ENCODE results near the gene ERP44.

DNA sequence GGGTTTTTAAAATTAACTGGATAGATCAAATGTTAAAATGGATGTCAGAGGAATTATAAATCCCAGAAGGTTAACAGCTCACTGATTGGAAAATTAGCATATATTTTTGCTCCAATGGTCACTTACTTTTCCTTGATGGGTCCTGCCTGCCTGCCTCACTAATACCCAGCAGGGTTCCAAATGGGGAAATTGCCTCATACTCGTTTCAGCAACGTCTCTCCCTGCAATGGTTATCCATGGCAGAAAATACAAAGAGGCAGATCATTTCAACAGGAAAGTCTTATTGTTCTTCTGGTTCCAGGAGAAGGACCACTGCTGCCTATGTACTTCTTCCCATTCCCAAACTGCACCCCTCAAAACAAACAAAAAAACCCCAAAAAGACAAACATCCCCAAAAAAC lies 71.3 kb downstream of the ERP44 start:
- TF ChIP-seq, protein P1, sequence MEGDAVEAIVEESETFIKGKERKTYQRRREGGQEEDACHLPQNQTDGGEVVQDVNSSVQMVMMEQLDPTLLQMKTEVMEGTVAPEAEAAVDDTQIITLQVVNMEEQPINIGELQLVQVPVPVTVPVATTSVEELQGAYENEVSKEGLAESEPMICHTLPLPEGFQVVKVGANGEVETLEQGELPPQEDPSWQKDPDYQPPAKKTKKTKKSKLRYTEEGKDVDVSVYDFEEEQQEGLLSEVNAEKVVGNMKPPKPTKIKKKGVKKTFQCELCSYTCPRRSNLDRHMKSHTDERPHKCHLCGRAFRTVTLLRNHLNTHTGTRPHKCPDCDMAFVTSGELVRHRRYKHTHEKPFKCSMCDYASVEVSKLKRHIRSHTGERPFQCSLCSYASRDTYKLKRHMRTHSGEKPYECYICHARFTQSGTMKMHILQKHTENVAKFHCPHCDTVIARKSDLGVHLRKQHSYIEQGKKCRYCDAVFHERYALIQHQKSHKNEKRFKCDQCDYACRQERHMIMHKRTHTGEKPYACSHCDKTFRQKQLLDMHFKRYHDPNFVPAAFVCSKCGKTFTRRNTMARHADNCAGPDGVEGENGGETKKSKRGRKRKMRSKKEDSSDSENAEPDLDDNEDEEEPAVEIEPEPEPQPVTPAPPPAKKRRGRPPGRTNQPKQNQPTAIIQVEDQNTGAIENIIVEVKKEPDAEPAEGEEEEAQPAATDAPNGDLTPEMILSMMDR (IDR thresholded peaks at IDR 0.05) = no peak
- TF ChIP-seq POLR2A (IDR thresholded peaks at IDR 0.05) = no peak
- TF ChIP-seq POLR2AphosphoS5 (IDR thresholded peaks at IDR 0.05) = no peak

Measured in breast epithelium (tissue), 3 donors.